ENCODE results near the gene TMTC2.
"Not testable (repeated sequence)": the region's sequence is repeated elsewhere in the genome, so short reads cannot be mapped to it uniquely, and the experiment has no call there.

The TMTC2 gene

DNA sequence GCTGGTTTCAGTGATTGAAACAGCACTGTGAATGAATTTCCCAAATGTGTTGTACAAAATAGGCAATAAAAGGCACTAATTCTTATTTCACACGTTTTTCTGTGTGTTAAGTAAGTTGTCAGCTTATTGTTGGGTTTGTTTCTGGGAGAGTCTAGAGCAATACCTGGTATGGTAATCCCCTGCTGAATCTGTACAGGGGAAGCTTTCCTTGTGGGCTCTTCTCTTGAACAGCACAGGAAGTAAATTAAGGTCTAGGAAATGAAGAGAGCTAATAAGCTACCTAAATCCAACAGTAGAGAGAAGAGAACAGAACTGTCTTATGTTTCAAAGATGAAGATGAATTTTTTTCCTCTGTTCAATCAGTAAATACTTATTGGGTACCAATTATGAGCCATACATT is 406.7 kb downstream of the TMTC2 start:
- Histone ChIP-seq H3K9ac (ENCODE audit: insufficient read length) (no peak overlapping the region), H3K36me3 (ENCODE audit: insufficient read depth, low read length) (no peaks in the 10 kb centered on the region), H3K9me3 (ENCODE audit: low read depth, low read length) (no peaks in the 10 kb centered on the region), H3K27ac (no peak overlapping the region), H3K4me3 (no peak overlapping the region)
- TF ChIP-seq FOXP2 (optimal IDR thresholded peaks at IDR 0.05; ENCODE audit: control extremely low read depth, extremely low read length, insufficient read depth) = no peak
- no peak for TF ChIP-seq POLR2AphosphoS5 (IDR thresholded peaks at IDR 0.05; ENCODE audit: borderline replicate concordance, low read depth, low read length)
- TF ChIP-seq EZH2 (IDR thresholded peaks at IDR 0.05) = no peak
- DNase-seq (ENCODE audit: low read depth, low spot score) = no peak

- Histone ChIP-seq H3K9me3 (ENCODE audit: low read depth, low read length) (no peaks in the 10 kb centered on the region), H3K9ac (ENCODE audit: insufficient read length) (no peak overlapping the region), H3K36me3 (ENCODE audit: insufficient read depth, low read length) (no peaks in the 10 kb centered on the region), H3K4me3 (no peak overlapping the region), H3K27ac (no peak overlapping the region)
- TF ChIP-seq POLR2AphosphoS5 (IDR thresholded peaks at IDR 0.05; ENCODE audit: borderline replicate concordance, low read depth, low read length) = no peak
- no peak for TF ChIP-seq EZH2 (IDR thresholded peaks at IDR 0.05)
- no peak for TF ChIP-seq FOXP2 (optimal IDR thresholded peaks at IDR 0.05; ENCODE audit: control extremely low read depth, extremely low read length, insufficient read depth)
- DNase-seq (ENCODE audit: low read depth, low spot score) = no peak
Measured at GRCh38 chr12:83097643-83098342, 411.1 kb downstream of the TMTC2 start.

GRCh38 chr12:83099436-83099835 is 412.7 kb downstream of the TMTC2 start:
- H3K9me3 ChIP-seq (ENCODE audit: low read depth, low read length) = no peaks in the 10 kb centered on the region
- no peaks in the 10 kb centered on the region for H3K36me3 ChIP-seq (ENCODE audit: insufficient read depth, low read length)

DNA sequence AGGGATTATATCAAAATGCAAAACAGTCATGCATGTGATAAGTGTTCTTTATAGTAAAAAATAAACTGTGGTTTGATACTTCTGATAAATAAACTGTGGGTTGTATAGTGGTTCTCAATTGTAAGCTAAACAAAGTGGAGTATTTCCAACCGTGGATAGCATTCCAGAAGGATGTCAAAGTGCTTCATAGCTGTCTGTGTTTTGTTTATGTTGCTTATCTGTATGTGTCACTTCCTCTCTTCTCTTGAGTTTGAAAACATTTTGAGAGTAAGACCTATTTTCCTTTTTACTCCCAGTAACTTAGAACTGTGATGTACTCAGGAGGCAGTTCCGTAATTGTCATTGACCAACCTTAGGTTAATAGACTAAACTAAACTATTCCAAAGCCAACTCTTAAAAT is 415.8 kb downstream of the TMTC2 start:
- H3K27ac ChIP-seq = no peak overlapping the region
- H3K9ac ChIP-seq (ENCODE audit: insufficient read length) = no peak overlapping the region
- no peaks in the 10 kb centered on the region for H3K36me3 ChIP-seq (ENCODE audit: insufficient read depth, low read length)
- no peak overlapping the region for H3K4me3 ChIP-seq
- no peak for TF ChIP-seq FOXP2 (optimal IDR thresholded peaks at IDR 0.05; ENCODE audit: control extremely low read depth, extremely low read length, insufficient read depth)
- H3K9me3 ChIP-seq (ENCODE audit: low read depth, low read length) = no peaks in the 10 kb centered on the region
- DNase-seq (ENCODE audit: low read depth, low spot score) = no peak

More at GRCh38 chr12:83099436-83099835, 412.7 kb downstream of the TMTC2 start:
- no peak overlapping the region for H3K9ac ChIP-seq (ENCODE audit: insufficient read length)
- H3K27ac ChIP-seq = no peak overlapping the region
- TF ChIP-seq EZH2 (IDR thresholded peaks at IDR 0.05) (no peak), FOXP2 (optimal IDR thresholded peaks at IDR 0.05; ENCODE audit: control extremely low read depth, extremely low read length, insufficient read depth) (no peak), POLR2AphosphoS5 (IDR thresholded peaks at IDR 0.05; ENCODE audit: borderline replicate concordance, low read depth, low read length) (no peak)
- DNase-seq (ENCODE audit: low read depth, low spot score) = no peak
- no peak overlapping the region for H3K4me3 ChIP-seq

- Histone ChIP-seq H3K4me3 (no peak overlapping the region), H3K9ac (ENCODE audit: insufficient read length) (no peak overlapping the region), H3K36me3 (ENCODE audit: insufficient read depth, low read length) (no peaks in the 10 kb centered on the region), H3K9me3 (ENCODE audit: low read depth, low read length) (no peaks in the 10 kb centered on the region), H3K27ac (no peak overlapping the region)
- no peak for DNase-seq (ENCODE audit: low read depth, low spot score)
- TF ChIP-seq EZH2 (IDR thresholded peaks at IDR 0.05) (no peak), FOXP2 (optimal IDR thresholded peaks at IDR 0.05; ENCODE audit: control extremely low read depth, extremely low read length, insufficient read depth) (no peak), POLR2AphosphoS5 (IDR thresholded peaks at IDR 0.05; ENCODE audit: borderline replicate concordance, low read depth, low read length) (no peak)
Measured at GRCh38 chr12:83106873-83107272, 420.2 kb downstream of the TMTC2 start.

DNA sequence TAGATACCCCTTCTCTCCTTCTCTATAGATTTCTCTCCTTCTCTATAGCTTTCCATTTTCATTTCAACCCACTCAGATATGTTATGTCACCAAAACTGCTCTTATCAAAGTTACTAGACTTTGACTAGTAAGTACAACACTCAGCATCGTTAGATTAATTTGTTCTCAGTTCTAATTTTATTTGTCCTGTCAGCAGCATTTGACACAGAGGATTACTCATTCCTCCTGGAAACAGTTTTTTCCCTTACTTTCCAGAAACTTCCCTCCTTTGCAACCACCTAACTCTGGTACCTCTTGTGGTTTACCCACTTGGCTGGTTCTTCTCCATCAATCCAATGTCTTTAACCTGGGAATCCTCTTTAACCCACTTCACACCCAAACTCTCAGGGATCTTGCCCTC is 423.7 kb downstream of the TMTC2 start:
- no peaks in the 10 kb centered on the region for H3K9me3 ChIP-seq (ENCODE audit: low read depth, low read length)
- TF ChIP-seq POLR2AphosphoS5 (IDR thresholded peaks at IDR 0.05; ENCODE audit: borderline replicate concordance, low read depth, low read length) (no peak), EZH2 (IDR thresholded peaks at IDR 0.05) (no peak)
- H3K4me3 ChIP-seq = no peak overlapping the region
- no peaks in the 10 kb centered on the region for H3K36me3 ChIP-seq (ENCODE audit: insufficient read depth, low read length)
- H3K9ac ChIP-seq (ENCODE audit: insufficient read length) = no peak overlapping the region
- H3K27ac ChIP-seq = no peak overlapping the region
- DNase-seq (ENCODE audit: low read depth, low spot score) = no peak

DNA sequence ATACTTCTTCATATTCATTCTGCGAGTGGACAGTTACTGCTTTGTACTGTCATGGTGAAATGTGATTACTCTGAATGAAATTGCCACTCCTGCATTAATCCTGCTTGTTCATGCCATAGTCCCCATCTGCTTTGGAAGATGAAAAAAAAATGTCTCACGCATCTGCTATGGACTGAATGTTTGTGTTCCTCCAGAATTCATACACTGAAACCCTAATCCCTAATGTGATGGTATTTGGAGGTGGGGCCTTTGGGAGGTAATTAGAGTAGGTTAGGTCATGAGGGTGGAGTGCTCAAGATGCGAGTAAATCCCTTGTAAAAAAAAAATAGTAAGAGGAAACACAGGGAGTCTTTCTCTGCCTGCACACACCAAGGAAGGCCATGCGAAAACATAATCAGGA is 427.2 kb downstream of the TMTC2 start:
- Histone ChIP-seq H3K27ac (no peak overlapping the region), H3K36me3 (ENCODE audit: insufficient read depth, low read length) (no peaks in the 10 kb centered on the region), H3K9ac (ENCODE audit: insufficient read length) (no peak overlapping the region), H3K4me3 (no peak overlapping the region), H3K9me3 (ENCODE audit: low read depth, low read length) (no peaks in the 10 kb centered on the region)
- TF ChIP-seq FOXP2 (optimal IDR thresholded peaks at IDR 0.05; ENCODE audit: control extremely low read depth, extremely low read length, insufficient read depth) (no peak), POLR2AphosphoS5 (IDR thresholded peaks at IDR 0.05; ENCODE audit: borderline replicate concordance, low read depth, low read length) (no peak), EZH2 (IDR thresholded peaks at IDR 0.05) (no peak)
- no peak for DNase-seq (ENCODE audit: low read depth, low spot score)

- no peak overlapping the region for H3K27ac ChIP-seq
- TF ChIP-seq EZH2 (IDR thresholded peaks at IDR 0.05) = no peak
- H3K9ac ChIP-seq (ENCODE audit: insufficient read length) = no peak overlapping the region
- no peak for DNase-seq (ENCODE audit: low read depth, low spot score)
- no peak overlapping the region for H3K4me3 ChIP-seq
- no peaks in the 10 kb centered on the region for H3K9me3 ChIP-seq (ENCODE audit: low read depth, low read length)
- no peaks in the 10 kb centered on the region for H3K36me3 ChIP-seq (ENCODE audit: insufficient read depth, low read length)
Measured at GRCh38 chr12:83114966-83115365, 428.3 kb downstream of the TMTC2 start.

- H3K36me3 ChIP-seq (ENCODE audit: insufficient read depth, low read length); DNase-seq (ENCODE audit: low read depth, low spot score); H3K4me3 ChIP-seq; H3K9ac ChIP-seq (ENCODE audit: insufficient read length); H3K9me3 ChIP-seq (ENCODE audit: low read depth, low read length); H3K27ac ChIP-seq: not testable (repeated sequence)
Measured at GRCh38 chr12:83117926-83118325, 431.2 kb downstream of the TMTC2 start.

All from SK-N-MC (cell line).